Stomach smooth muscle (tissue), 2 donors: Measurements from ENCODE around the gene RPTOR.

Experiments used
- H3K27ac ChIP-seq: one replicate; pipeline ENCODE4 v1.7.0; 2013; ENCODE audit warnings: mild to moderate bottlenecking, low read length, inconsistent platforms
- H3K27me3 ChIP-seq, 2 donors: one replicate each; pipeline ENCODE4 v1.7.0; 2013; ENCODE audit warnings: low read length in 2 of 2; ENCODE audit not compliant: insufficient read depth in 2 of 2, control insufficient read depth in 1 of 2
- H3K36me3 ChIP-seq, 2 donors: one replicate each; pipeline ENCODE4 v1.7.0; 2013; ENCODE audit warnings: low read length in 2 of 2; ENCODE audit not compliant: control insufficient read depth in 2 of 2, insufficient read depth in 2 of 2
- H3K4me1 ChIP-seq: one replicate; pipeline ENCODE4 v1.7.0; 2013; ENCODE audit warnings: low read length; ENCODE audit not compliant: control insufficient read depth, insufficient read depth
- H3K4me3 ChIP-seq, 2 donors: one replicate each; pipeline ENCODE4 v1.7.0; 2013; ENCODE audit warnings: low read length in 2 of 2
- H3K9ac ChIP-seq, 2 donors: one replicate each; pipeline ENCODE4 v1.7.0; 2013; ENCODE audit warnings: low read length in 2 of 2, mild to moderate bottlenecking in 1 of 2
- H3K9me3 ChIP-seq, 2 donors: one replicate each; pipeline ENCODE4 v1.7.0; 2013; ENCODE audit warnings: low read length in 2 of 2; ENCODE audit not compliant: control insufficient read depth in 2 of 2
- donor health status: healthy.
- donor health status: Pancreatic carcinoma.

The RPTOR gene

DNA sequence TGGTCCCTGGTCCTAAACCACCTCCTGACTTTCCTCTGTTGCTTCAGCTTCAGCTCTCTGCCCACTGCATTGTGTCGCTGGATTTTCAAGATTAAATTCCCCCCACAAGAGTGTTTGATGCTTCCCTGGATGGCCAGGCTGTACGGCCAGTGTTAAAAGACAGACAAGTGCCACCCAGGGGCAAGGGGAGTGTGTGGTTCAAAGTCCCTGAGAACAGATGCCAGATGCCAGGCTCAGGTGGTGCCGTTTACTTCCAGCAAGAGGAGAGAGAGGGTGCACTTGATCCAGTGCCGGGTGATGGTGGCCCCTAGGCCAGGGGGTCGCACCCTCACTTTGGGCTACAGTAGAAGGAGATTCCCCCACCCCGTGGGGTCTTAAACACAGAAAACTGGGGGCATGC, 109.2 kb downstream of the RPTOR start:
- H3K36me3 ChIP-seq = no peaks in the 10 kb centered on the region
- H3K27ac ChIP-seq = no peak overlapping the region
- H3K4me1 ChIP-seq = peaks cover 4% of the 10 kb centered on the region
- no peaks in the 10 kb centered on the region for H3K27me3 ChIP-seq
- H3K4me3 ChIP-seq = no peak overlapping the region
- no peak overlapping the region for H3K9ac ChIP-seq
- H3K9me3 ChIP-seq = peaks cover 0 to 12% of the 10 kb centered on the region in 2 donors

DNA sequence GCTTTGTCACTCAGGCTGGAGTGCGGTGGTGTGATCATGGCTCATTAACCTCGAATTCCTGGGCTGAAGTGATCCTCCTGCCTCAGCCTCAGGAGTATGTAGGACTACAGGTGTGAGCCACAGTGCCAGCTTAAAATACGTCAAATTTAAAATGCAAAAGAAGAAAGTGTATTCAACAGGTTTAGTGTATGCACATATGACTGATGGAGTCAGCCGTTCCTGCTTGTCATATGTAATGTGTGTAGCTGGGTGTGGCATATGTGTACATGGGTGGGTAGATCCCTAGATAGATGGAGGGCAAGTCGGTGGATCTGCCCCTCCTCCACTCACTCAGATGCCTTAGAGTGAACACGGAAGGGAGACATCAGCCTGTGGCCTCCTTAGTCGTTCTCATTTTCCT, 111.0 kb downstream of the RPTOR start:
- Histone ChIP-seq H3K27ac (no peak overlapping the region), H3K9me3 (peaks cover 0 to 12% of the 10 kb centered on the region in 2 donors), H3K4me1 (no peaks in the 10 kb centered on the region), H3K36me3 (no peaks in the 10 kb centered on the region), H3K4me3 (no peak overlapping the region), H3K9ac (no peak overlapping the region), H3K27me3 (no peaks in the 10 kb centered on the region)

GRCh38 chr17:80656590-80656989, 112.0 kb downstream of the RPTOR start:
- no peaks in the 10 kb centered on the region for H3K4me1 ChIP-seq
- no peak overlapping the region for H3K27ac ChIP-seq
- no peak overlapping the region for H3K4me3 ChIP-seq
- H3K36me3 ChIP-seq = no peaks in the 10 kb centered on the region
- H3K9me3 ChIP-seq = peaks cover 0 to 12% of the 10 kb centered on the region in 2 donors
- no peaks in the 10 kb centered on the region for H3K27me3 ChIP-seq
- H3K9ac ChIP-seq = no peak overlapping the region

- Histone ChIP-seq H3K27me3 (no peaks in the 10 kb centered on the region), H3K4me3 (no peak overlapping the region), H3K9me3 (peaks cover 0 to 12% of the 10 kb centered on the region in 2 donors), H3K36me3 (no peaks in the 10 kb centered on the region), H3K4me1 (no peaks in the 10 kb centered on the region), H3K9ac (no peak overlapping the region), H3K27ac (no peak overlapping the region)
Measured at GRCh38 chr17:80657561-80657960, 112.9 kb downstream of the RPTOR start.

DNA sequence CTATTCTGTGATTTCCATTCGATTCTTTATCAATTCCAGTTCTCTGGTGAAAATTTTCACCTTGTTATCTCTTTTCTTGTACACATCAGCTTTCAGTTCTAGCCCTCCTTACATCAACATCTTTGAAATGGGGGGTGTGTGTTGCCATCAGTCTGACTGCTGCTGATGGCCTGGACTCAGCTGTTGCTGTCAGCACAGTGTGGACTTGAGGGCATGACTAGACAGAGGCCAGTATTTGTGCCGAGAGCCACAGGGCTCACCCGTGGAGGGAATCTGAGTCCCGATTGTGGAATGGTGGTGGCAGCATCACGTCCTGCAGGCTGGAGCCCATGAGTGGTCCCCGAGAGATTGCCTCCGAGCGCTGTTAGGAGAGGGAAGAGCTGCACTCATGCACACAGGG, 114.2 kb downstream of the RPTOR start:
- H3K4me3 ChIP-seq = no peak overlapping the region
- no peak overlapping the region for H3K9ac ChIP-seq
- H3K4me1 ChIP-seq = peaks cover 9% of the 10 kb centered on the region
- H3K36me3 ChIP-seq = no peaks in the 10 kb centered on the region
- no peaks in the 10 kb centered on the region for H3K27me3 ChIP-seq
- H3K27ac ChIP-seq = no peak overlapping the region
- H3K9me3 ChIP-seq = peaks cover 0 to 12% of the 10 kb centered on the region in 2 donors

DNA sequence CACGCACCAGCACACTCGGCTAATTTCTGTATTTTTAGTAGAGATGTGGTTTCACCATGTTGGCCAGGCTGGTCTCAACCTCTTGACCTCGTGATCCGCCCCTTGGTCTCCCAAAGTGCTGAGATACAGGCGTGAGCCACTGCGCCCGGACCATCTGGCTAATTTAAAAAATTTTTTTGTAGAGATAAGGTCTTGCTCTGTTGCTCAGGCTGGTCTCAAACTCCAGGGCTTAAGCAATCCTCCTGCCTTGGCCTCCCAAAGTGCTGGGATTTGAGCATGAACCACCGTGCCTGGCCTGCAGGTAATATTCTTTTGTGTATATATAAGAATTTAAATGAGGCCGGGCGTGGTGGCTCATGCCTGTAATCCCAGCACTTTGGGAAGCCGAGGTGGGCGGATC, 115.0 kb downstream of the RPTOR start:
- Histone ChIP-seq H3K9ac (no peak overlapping the region), H3K27ac (no peak overlapping the region), H3K9me3 (peaks cover 0 to 12% of the 10 kb centered on the region in 2 donors), H3K27me3 (no peaks in the 10 kb centered on the region), H3K36me3 (no peaks in the 10 kb centered on the region), H3K4me1 (peaks cover 17% of the 10 kb centered on the region), H3K4me3 (no peak overlapping the region)

DNA sequence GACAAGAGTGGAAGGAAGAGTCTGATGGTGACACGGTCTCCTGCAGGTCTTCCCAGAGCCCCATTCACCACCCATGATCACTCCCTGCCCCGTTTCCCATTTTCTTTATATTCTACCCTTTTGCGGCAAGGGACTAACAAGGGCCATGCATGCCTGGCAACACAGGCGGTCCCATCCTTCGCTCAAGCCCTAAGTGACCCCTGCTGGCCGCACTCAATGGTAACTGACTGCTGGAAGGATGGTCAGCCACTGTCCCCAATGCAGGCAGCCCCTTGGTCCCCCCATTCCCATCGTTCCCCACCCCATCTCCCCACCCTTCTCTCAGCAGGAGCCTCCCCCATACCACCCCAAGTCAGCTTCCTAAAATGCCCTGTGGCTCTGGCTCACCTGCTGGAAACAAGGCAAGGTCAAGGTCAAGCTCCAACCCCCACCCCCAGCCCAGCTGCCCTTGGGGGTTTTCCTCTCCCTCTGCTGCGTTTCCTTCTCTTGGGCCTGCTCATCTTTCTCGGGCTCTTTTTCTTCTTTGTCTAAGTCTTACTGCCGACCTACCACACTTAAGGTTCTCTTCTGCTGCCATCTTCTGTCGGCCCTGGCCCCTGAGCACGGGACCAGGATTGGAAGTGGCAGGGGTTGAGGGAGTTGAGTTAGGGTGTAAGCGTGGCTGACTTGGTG, 116.0 kb downstream of the RPTOR start:
- Histone ChIP-seq H3K9me3 (peaks cover 0 to 12% of the 10 kb centered on the region in 2 donors), H3K9ac (no peak overlapping the region), H3K4me3 (no peak overlapping the region), H3K27me3 (no peaks in the 10 kb centered on the region), H3K36me3 (no peaks in the 10 kb centered on the region), H3K4me1 (peaks cover 18% of the 10 kb centered on the region), H3K27ac (no peak overlapping the region)

GRCh38 chr17:80662557-80662956, 117.9 kb downstream of the RPTOR start:
- no peak overlapping the region for H3K27ac ChIP-seq
- H3K9me3 ChIP-seq = peaks cover 0 to 6% of the 10 kb centered on the region in 2 donors
- no peaks in the 10 kb centered on the region for H3K27me3 ChIP-seq
- H3K9ac ChIP-seq = peak overlapping the region in 1 of 2 donors; percentile 21
- H3K36me3 ChIP-seq = peaks cover 0 to 3% of the 10 kb centered on the region in 2 donors
- no peak overlapping the region for H3K4me3 ChIP-seq
- H3K4me1 ChIP-seq = peaks cover 18% of the 10 kb centered on the region

DNA sequence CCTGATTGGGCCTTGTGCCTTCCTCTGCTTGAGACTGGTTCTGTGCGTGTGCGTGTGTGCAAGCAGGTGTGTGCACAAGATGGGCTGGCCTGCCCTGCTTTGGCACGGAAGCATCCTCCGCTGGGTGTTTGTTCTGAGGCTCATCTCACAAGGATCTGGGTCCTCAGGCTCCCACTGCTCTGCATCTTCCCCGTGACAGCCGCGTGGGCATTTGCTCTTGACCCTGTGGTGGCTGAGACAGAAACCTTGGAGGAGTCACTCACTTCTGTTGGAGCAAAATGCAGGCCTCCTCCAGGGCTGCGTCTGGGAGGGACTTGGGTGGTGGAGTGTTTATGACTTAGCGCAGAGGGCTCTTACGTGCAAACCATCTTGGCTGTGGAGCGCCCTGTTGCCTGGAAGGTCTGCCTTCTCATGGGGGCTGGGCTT, 119.2 kb downstream of the RPTOR start:
- Histone ChIP-seq H3K27ac (peak overlapping the region; percentile 83), H3K9ac (peak overlapping the region in 1 of 2 donors; percentile 42)

DNA sequence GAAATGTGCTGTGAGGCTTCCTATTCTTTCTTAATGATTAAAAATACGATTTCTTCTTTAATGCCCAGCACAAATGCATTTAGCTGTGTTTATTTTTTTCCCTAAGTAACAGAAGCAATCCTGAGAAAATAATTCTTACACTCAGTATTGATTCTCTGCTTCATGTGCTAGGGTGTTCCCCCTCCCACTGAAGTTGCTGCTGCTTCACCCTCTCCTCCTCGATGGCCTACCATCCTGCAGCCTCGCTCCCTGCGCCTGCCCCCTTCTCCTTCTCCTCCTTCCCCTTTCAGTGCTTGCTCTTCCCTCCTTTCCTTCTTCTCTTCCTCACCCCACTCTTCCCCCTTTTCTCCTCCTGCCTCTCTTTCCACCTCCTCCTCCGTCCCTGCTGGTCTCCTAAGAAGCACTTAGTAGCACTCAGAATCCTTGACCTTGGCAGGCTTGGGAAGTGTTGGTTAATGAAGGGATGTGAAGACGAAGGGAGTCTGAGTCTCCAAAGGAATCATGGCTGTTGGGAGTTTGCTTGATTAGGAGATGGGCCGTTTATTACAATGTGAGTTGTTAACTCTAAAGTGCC, 119.7 kb downstream of the RPTOR start:
- peak overlapping the region; percentile 20 to 59 for H3K4me3 ChIP-seq
- H3K9ac ChIP-seq = peak overlapping the region; percentile 42 to 43
- H3K9me3 ChIP-seq = no peaks in the 10 kb centered on the region
- peaks cover 18% of the 10 kb centered on the region for H3K4me1 ChIP-seq
- H3K27ac ChIP-seq = peak overlapping the region; percentile 83
- peaks cover 0 to 3% of the 10 kb centered on the region in 2 donors for H3K36me3 ChIP-seq
- no peaks in the 10 kb centered on the region for H3K27me3 ChIP-seq

More for the DNA sequence above, 119.2 kb downstream of the RPTOR start:
- Histone ChIP-seq H3K9me3 (no peaks in the 10 kb centered on the region), H3K4me3 (peak overlapping the region in 1 of 2 donors; percentile 59), H3K27me3 (no peaks in the 10 kb centered on the region), H3K4me1 (peaks cover 18% of the 10 kb centered on the region), H3K36me3 (peaks cover 0 to 3% of the 10 kb centered on the region in 2 donors)

DNA sequence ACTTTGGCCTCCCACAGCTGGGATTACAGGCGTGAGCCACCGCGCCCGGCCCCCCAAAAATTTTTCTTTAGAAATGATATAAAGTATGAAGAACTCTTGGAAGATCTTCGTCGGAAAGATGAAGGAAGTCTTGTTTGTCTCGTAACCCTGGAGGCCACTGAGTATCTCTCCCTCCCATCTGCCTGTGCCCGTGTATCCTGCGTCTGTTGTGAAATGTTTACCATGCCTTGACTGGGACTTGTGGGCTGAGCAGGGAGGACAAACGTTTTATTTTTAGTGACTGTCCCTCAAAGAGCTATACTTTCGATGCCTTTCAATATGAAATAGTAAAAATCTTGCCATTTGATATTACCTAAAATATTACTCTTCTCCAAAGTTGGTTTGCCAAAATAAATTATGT, 121.2 kb downstream of the RPTOR start:
- H3K4me1 ChIP-seq = peaks cover 18% of the 10 kb centered on the region

More for the DNA sequence above, 121.2 kb downstream of the RPTOR start:
- Histone ChIP-seq H3K4me3 (no peak overlapping the region), H3K27me3 (no peaks in the 10 kb centered on the region), H3K9ac (no peak overlapping the region), H3K9me3 (no peaks in the 10 kb centered on the region), H3K36me3 (peaks cover 0 to 3% of the 10 kb centered on the region in 2 donors), H3K27ac (no peak overlapping the region)
